Inferior parietal cortex (tissue), 1 donor: ENCODE data around the gene KMT2C.

Experiments
- DNase-seq: peaks from one replicate; pipeline ENCODE4 v3.0.0-alpha.2; 2016; ENCODE audit errors: extremely low spot score

The KMT2C gene

DNA sequence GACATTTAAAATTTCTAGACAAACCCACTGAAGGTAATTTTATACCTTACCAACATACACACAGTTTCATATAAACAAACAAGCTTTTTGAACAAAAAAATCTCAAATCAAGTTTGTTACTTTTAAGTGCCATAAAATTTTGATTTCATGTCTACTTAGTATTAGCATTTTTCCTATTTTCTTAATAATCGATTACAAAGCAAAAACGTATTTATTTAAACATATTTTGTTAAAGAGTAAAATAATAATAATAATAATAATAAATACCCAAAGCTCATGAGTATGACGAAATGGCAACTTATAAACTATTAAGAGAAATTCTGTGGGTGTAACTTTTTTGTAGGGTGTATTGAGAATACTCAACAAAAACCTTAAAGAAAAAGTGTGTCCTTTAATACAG is 232.7 kb downstream of the KMT2C start:
- DNase-seq = no peak

DNA sequence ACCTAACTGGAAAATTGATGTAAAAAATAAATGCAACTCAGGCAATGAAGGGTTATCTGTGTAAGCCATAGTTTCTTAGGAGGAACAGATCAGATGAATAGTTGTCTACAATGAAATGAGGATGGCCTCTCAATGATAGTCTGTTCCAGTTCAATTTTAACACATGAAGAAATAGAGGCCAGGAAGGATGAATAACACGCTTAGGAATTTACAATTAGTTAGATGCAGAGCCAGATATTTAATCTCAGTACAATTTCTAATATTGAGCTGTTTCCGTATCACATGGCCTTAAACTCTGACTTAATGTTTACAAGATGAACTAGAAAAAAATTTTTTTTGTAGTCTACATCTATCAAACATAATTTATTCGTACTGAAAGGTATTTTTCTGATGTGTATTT is 233.7 kb downstream of the KMT2C start:
- no peak for DNase-seq

DNA sequence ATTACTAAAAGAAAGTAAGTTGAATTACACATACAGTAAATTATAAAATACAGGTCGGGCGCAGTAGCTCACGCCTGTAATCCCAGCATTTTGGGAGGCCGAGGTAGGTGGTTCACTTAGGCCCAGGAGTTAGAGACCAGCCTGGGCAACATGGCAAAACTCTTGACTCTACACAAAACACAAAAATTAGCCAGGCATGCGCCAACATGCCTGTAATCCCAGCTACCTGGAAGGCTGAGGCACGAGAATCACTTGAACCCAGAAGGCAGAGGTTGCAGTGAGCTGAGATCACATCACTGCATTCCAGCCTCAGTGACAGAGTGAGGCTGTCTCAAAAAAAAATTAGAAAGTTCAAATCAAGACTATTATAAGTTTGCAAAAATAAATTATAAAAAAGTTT is 235.4 kb downstream of the KMT2C start:
- DNase-seq = no peak

DNA sequence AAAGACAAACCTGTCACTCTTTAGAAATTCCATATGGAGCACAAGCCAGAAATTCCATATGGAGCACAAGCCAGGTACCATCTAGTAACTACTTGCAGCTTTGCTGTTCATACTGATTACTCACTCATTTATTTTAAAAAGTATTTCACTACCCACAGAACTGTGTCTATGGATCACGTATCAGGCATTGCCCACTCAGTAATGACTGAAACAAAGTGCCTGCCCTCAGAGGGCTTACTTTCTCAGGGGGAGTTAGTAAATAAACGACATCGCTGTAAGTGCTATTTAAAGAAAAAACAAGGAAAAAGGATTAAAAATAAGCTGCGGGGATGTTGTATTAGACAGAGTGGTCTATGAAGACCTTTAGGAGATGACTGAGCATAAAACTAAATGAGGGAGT is 239.4 kb downstream of the KMT2C start:
- DNase-seq = no peak

DNA sequence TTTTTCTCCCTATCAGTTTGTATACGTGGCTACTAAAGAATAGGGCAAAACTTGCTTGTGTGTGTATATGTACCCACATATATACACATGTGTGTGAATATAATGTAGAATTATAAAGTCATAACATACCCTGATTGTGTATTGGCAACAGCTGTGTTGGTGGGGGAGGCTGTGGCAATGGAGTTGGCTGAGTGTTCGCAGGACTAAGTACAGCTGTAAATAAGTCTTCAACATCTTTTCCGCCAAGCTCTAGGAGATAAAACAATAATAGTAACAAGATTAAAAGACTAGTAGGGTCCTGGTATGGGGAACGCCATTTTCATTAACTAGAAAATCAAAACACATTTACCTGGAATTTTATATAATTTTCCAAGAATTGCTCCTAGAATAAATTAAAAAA is 241.9 kb downstream of the KMT2C start:
- no peak for DNase-seq

DNA sequence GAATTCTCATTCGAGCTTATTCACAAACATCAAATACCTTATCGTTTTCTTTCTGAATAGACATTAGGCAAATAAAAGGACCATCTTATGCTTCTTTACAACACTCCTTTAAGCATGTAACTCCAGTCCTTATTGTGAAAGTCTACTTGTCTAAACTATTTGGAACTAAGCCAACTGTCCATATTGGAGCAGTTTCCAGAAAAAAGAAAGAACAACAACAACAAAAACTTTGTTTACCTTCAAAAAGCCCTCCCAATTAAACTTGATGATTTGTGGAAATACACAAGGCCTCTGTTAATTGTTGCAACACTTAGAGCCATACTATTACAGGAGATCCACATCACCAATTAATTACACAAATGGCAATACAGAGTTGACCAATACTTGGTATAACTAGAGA is 246.7 kb downstream of the KMT2C start:
- DNase-seq = no peak

DNA sequence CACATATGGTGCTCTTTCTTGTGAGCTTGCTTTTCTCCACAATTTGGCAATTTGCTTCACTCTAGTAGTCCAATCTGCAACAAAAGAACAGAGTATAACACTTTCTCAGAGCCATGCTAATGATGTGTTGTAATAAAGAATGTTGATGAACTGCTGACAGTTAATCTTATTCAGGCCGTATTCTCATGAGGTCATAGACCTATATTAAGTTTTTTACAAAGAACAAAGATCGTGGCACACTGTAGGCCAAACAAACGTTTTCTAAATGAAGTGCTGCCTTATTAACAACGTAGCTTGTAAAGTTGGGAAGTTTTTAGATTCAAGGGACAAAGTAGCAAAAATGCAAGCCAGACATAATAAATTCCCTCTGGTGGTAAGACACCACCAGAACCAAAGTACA is 250.2 kb downstream of the KMT2C start:
- no peak for DNase-seq

DNA sequence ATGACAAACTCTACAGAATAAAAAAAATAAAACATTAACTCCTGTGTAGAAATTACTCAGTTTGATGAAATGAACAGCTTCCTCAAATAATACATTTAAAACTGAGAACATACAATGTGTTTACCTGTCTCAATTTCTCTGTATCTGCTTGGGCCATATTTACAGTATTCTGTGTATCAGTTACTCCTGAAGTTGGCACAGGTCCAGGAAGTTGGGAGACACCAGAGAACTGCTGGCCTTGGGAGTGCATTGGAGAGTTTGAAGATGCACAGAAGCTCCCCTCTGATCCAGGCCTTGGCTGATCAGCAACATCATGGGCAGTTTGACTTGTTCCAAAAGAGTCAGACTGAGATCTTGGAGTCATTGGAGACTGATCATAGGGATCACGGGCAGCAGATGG is 255.2 kb downstream of the KMT2C start:
- no peak for DNase-seq

DNA sequence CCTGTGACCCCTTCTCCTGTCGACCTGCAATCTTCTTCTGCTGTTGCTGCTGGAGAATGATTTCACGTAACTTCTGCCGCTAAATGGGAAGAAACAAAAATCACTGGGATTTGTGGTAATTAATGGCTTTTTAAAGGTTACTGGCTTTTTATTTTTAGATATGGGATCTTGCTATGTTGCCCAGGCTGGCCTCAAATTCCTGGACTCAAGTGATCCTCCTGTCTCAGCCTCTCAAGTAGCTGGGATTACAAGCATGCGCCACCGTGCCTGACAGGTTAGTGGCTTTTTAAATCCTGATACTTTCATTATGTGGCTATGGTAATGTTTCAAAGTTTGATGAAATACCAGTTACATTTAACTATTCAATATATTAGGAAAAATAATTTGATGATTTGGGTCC is 255.8 kb downstream of the KMT2C start:
- DNase-seq = no peak

DNA sequence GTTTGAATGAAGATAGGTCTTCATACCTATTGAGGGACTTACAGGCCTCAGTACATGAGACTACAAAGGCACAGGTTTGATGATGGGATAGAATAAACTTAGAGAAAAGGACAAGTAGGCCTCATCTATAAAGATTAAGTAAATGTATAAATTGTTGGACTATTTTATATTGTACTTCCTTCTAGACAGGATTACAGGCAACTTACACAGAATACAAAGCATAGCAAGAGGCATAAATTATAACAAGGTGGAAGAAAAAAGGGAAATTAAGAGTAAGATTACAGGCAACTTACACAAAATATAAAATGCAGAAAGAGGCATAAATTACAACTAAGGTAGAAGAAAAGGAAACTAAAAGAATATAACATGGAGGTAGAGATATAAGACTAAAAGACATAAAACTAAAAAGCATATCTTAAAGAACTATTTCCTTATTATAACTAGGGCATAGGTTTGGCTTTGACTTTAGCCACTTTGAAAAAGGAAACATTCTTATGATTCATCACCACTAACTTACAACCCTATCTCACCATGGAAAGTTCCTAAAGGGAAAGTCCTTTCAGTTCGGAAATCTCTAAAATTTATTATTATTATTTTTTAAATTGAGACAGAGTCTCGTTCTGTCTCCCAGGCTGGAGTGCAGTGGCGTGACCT is 257.3 kb downstream of the KMT2C start:
- DNase-seq = no peak

DNA sequence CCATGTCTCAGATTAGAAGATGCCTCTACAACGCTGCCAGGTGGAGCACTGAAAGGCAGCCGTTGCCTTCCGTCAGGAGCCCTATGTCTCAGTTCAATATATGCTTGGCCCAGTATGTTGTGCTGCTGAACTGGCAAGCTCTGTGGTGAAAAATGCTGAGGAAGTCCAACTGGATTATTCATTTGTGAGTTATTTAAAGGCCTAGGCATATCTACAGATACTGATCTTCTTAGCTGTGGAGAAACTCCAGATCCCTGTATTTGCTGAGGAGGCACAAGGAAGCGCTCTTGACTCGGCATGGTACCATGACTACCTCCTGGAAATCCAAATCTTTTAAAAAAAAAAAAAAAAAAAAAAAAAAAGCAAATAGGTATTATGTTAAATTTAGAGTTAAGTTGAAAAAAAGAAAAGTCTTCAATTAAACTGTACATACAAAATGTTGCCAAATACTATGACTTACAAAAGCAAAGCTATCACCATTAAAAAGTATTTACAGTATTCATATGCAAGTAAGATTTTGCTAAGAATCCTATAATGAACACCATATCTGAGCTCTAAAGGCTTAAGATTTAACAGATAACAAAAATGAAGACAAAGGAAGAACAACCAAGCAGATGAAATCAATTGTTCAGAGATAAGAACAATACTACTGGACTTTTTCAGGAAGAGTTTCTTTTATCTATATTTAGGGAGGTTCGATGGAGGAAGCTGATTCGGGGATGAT is 258.0 kb downstream of the KMT2C start:
- DNase-seq = no peak

DNA sequence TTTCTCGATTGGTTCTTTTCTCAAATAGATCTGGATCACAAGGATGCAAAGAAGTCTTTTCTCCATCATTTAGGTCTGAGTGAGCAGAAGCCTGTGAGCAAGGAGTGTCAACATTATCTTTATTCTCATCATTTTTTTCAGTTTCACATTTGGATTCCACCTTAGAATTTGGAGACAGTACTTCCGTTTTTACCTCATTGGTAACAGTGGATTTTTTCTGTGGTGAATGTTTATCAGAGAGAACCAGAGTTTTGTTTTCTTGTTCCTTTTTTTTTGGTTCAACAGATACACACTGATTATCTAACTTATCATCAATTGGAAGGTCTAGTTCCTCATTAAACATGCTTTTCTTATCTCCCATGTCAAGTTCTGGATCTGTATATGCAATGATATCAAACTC is 259.0 kb downstream of the KMT2C start:
- DNase-seq = no peak

DNA sequence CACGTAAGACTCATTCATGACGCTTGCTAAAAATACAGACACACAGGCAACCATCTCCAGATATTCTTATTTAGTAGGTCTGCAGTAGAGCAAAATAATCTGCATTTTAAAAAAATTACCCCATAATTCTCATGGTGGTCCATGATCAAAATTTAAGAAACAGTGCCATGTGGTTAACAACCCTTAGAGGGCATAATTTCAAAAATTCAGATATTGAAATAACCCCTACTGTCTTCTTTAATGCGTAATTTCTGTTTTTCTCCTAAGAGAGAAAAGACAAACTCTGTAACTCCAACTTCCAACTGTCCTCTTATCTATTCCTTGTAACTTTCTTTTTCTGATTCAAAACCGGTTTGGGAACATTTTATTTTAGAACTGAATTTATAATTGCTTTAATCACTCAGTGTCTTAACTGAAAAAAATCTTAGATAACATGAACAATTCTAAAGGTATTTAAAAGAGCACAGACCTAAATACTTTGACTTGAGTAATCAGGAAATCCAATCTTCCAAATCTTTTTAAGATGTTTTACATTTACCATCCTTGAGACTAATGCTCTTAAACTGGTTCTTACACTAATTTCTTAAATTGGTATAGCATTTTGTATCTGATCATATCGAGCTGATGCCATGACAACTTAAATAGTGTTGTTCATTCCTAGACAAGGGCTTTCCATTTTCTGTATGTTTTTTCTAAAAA is 262.3 kb downstream of the KMT2C start:
- no peak for DNase-seq

DNA sequence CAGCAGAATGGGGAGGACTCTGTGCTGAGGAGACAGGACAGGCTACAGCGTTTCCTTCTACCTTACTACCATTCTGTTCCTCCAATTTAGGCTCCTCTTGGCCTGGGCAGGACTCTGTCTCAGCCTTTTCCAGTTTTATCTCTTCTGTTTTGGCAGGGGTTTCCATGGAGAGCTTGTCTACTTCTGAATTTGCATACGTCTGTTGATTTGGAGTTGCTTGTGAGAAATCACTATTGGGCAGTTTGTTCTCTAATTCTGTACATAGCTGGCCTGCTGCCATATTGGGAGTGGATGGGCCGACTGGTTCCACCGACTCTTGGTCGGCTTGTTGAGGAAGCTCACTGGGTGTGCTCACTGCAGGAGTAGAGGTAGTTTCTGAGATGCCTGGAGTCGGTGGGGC is 273.5 kb downstream of the KMT2C start:
- DNase-seq = no peak

DNA sequence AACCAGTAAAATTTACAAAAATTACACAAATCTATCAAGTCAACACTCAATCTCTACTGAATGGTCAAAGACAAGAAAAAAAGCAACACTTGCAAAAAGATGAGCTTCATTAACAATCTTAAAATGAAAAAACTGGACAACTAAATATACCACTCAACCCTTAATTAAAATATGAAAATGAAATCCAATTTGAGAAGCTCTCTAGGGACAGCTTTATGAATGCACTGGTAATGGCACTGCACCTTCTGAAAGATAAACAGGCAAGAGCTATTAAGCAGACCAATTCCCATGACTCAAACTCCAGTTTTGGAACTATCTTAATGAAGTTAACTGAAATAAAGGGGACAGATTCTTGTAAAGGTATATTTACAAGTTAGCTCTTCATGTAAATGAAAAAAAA is 274.6 kb downstream of the KMT2C start:
- DNase-seq = no peak

DNA sequence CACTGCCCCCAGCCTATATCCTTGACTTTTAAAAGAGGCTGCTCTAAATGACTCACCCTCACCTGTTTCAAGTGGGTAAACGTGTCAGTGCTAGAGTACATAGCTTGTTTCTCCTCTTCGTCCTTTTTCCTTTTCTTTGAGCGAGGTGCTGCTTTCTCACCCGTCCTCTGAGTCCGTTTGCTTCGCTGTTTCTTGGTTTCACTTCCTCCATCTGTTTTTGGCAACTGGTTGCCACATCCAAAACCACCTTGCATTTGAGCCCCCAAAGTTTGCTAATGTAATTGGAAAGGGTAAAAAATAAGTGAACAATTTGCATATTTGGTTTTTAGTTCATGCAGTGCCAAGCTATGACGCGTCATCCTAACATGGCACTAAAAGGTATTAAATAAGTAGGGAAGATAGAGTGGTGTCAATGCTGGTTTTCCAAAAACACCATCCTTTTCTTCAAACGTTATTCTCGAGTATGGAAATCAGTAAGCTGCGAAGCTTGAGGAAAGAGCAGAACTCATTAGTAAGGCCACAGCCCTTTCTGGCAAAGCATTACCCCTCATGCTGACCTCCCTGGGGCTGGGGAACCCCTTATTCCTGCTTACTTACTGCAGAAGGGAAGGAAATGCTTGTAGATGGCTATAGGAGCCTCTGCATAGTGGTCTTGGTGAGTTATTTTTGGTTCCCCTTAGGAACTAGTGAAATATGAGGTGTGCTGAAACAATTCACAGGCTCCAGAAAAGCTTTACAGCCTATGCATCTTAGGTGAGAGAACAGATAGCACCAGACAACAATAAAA is 276.8 kb downstream of the KMT2C start:
- no peak for DNase-seq

DNA sequence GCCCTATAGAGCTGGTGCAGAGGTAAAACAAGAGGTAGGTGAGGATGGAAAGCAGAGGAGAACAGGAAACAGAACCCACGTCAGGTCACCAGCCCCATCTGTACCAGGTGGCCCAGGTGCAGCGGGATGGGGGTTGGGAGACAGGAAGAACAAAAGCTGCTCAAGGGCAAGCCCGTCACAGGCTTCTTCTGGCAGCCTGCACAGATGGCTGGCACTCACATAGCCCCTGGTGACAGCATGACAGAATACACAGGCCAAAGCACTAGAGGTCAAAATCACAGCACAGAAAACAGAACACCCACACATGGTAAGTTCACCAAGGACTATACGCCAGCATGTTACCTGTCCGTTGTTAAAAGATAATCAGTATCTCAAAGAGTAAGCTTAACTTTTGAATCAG is 283.5 kb downstream of the KMT2C start:
- no peak for DNase-seq

DNA sequence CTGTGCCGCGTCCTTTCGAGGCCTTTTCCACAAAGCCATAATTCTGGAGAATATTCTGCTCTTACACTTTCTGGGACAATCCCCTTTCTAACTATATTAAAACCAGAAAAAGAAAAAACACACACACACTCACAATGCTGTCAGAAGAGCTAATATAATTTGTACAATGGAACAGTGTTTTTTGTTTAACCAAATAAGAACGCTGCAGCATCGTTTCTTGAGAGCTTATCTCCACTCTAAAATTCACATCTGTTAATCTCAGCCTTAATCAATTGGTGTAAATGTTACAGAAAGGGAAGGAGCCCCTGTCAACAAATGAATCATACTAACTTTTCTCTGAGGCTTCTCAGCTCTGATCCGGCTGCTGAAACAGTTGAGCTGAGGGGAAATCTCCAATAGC is 286.4 kb downstream of the KMT2C start:
- no peak for DNase-seq

DNA sequence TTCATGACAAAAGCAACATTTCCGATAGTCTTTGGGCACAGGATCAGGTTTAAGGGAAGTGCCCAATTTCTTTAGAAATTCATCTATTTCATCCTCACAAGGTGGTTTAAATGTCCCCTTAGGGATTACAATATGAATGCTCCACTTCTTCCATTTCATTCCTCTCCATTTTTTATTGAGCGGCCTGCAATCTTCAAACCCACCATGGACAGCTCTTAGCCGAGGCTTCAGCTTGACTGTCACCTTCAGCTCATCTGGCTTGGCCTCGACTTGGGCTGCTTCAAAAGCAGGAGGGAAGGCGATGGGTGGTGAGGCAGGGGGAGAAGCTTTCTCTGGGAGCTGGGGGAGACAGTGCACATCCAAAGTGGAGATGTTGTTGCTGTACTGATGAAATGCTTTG is 287.1 kb downstream of the KMT2C start:
- DNase-seq = no peak

DNA sequence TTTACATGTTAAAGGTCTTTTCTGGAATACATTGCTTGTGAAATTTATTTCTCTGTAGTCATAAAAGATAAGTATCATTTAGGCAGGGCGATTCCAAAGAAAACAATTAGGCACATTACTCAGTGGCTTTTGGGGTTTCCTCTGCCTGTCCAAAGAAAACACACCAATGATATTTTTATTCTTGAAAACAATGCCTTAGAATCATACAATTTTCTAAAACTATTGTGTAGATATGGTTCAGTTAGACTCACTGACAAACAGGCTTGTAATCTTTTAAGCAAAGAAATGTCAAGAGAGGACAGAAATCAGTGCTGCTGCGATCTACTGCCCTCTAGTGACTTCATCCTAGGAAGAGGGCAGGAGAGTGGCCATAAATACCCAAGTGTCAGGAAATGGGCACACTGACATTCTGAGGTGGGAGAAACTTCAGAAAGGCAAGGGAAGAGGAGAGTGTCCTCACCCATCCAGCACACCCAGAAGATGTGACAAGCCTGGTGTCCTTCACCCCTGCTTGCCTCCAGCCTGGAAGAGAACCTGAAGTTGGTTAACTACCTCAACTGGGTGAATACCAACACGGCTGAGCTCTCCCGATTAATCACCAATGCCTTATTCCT is 289.8 kb downstream of the KMT2C start:
- peak; percentile 59 for DNase-seq

DNA sequence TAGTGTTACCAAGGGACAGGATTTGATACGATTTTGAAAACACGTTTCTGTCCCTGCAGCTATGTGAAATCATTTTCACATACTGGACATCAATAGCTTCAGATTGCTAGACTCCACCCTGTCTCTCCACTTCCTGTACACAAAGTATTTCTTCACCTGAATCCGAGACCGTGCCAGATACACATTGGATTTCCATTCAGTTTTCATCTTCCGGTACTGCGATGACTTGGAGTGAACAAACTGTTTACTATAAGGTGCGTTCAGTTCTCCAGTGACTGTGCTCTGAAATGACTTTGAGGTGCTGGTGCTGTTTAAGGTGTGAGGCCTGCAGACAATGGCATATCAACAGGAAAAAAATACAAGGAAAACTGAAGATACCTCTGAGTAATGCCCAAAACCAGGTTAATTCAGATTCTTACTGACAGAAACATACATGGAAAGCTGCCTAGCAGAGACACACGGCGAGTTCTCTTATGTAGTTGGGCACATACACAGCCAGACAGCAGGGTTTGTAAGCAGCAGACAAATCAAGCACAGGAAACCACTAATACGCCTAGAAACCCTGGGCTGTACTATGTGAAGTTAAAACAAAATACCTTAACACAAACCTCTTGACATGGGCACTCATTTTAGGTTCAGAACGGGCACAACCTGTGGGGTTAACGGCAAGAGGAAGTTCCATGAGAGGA is 291.1 kb downstream of the KMT2C start:
- DNase-seq = no peak
